Heart left ventricle (tissue), 13 donors: ENCODE data around the gene ZBTB45.

ENCODE experiments used
- POLR2A ChIP-seq, 2 donors: fragments of 450-650 bp; IDR thresholded peaks; one replicate each; pipeline ENCODE4 v1.6.1; 2017; ENCODE audit warnings: antibody characterized with exemption in 2 of 2, mild to moderate bottlenecking in 2 of 2, moderate library complexity in 2 of 2
- TF ChIP-seq, protein P1 (sequence below), 12 donors: fragments of 200-600 bp; sonication (generic) in 4 of 12; IDR thresholded peaks; one replicate each; pipeline versions ENCODE4 v1.5.0 to v1.8.0; 2018 to 2022; ENCODE audit warnings: antibody characterized with exemption in 12 of 12, mild to moderate bottlenecking in 5 of 12
- donor health status: ischemic (EF 13 %, LVEDD 7.1; RV severe dilation, severe dysfunction).
- donor health status: DM: no; HTN: yes; CAD: no.
- donor health status: DM: no; HTN: no; CAD: no.
- donor health status: ischemic (EF 25% LVEDD 6.9; RV normal size, moderate dysfunction).
- donor health status: ischemic (EF 25% LVEDD 5.7; RV mildly dilated, moderate dysfunction).
- donor health status: ischemic (EF 35%, LVEDD 5.7; RV mildly dilated, moderate dysfunction).
- donor health status: nonischemic (EF 11% LVEDD 7.7; RV severe dilation, severe dysfunction).
- donor health status: DM: yes; HTN: yes; CAD: no.
- donor health status: PGD.
- donor health status: ischemic (EF 29% LVEDD 5.4; RV normal size, mild dysfunction).
- donor health status: nonischemic (EF 23%, LVEDD 6.1; RV moderate dilation, normal function).

DNA sequence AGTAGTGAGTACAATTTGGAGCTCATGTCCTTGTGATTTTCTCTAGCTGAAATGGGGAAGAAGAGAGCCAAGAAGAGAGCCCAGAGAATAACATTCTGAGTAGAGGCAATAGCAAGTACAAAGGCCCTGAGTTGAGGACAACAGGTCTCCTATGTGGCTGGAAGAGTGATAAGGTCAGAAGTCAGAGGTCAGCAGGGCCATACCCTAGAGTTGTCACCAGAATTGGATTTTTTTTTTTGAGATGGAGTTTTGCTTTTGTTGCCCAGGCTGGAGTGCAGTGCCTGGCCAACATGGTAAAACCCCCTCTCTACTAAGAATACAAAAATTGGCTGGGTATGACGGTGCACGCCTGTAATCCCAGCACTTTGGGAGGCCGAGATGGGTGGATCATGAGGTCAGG lies 16.2 kb upstream of the ZBTB45 start:
- TF ChIP-seq, protein P1, sequence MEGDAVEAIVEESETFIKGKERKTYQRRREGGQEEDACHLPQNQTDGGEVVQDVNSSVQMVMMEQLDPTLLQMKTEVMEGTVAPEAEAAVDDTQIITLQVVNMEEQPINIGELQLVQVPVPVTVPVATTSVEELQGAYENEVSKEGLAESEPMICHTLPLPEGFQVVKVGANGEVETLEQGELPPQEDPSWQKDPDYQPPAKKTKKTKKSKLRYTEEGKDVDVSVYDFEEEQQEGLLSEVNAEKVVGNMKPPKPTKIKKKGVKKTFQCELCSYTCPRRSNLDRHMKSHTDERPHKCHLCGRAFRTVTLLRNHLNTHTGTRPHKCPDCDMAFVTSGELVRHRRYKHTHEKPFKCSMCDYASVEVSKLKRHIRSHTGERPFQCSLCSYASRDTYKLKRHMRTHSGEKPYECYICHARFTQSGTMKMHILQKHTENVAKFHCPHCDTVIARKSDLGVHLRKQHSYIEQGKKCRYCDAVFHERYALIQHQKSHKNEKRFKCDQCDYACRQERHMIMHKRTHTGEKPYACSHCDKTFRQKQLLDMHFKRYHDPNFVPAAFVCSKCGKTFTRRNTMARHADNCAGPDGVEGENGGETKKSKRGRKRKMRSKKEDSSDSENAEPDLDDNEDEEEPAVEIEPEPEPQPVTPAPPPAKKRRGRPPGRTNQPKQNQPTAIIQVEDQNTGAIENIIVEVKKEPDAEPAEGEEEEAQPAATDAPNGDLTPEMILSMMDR (IDR thresholded peaks at IDR 0.05), result no peak
- TF ChIP-seq POLR2A (IDR thresholded peaks at IDR 0.05), result no peak
